NCI-H146 (cell line): ENCODE data around the gene IL1RAPL1.

ENCODE experiments used
- DNase-seq: peaks from one replicate; lab custom pipeline; 2025; lab: John Stamatoyannopoulos, UW

IL1RAPL1 gene

GRCh38 chrX:29903360-29903759, 1316.1 kb downstream of the IL1RAPL1 start:
- DNase-seq = no peak

- DNase-seq = no peak
These were observed 1324.4 kb downstream of the IL1RAPL1 start for GRCh38 chrX:29911673-29912072.

- DNase-seq = no peak
These were observed 1326.4 kb downstream of the IL1RAPL1 start for GRCh38 chrX:29913647-29914046.

- DNase-seq = no peak
These were observed 1335.4 kb downstream of the IL1RAPL1 start for GRCh38 chrX:29922607-29923006.

GRCh38 chrX:29926056-29926455, 1338.8 kb downstream of the IL1RAPL1 start:
- no peak for DNase-seq

- no peak for DNase-seq
These were observed 1339.4 kb downstream of the IL1RAPL1 start for GRCh38 chrX:29926659-29927058.

- DNase-seq = no peak
These were observed 1348.2 kb downstream of the IL1RAPL1 start for GRCh38 chrX:29935455-29935854.

GRCh38 chrX:29940750-29941149, 1353.5 kb downstream of the IL1RAPL1 start:
- DNase-seq = no peak

- no peak for DNase-seq
These were observed 1354.0 kb downstream of the IL1RAPL1 start for GRCh38 chrX:29941287-29941686.

- no peak for DNase-seq
These were observed 1360.0 kb downstream of the IL1RAPL1 start for GRCh38 chrX:29947225-29947624.

- no peak for DNase-seq
These were observed 1361.4 kb downstream of the IL1RAPL1 start for GRCh38 chrX:29948653-29949052.

GRCh38 chrX:29952016-29952415, 1364.8 kb downstream of the IL1RAPL1 start:
- DNase-seq = no peak

GRCh38 chrX:29962061-29962460, 1374.8 kb downstream of the IL1RAPL1 start:
- DNase-seq = no peak

GRCh38 chrX:29965634-29966033, 1378.4 kb downstream of the IL1RAPL1 start:
- no peak for DNase-seq

- DNase-seq = no peak
These were observed 1404.8 kb downstream of the IL1RAPL1 start for GRCh38 chrX:29992083-29992482.

- no peak for DNase-seq
These were observed 1418.6 kb downstream of the IL1RAPL1 start for GRCh38 chrX:30005813-30006212.
